ENCODE measurements around the gene EEFSEC.

The EEFSEC gene

GRCh38 chr3:128430731-128431130 is 277.4 kb downstream of the EEFSEC start:
- no peak overlapping the region for H3K4me3 ChIP-seq (ENCODE audit: low read depth, low read length)
- no peak for TF ChIP-seq CTCF (IDR thresholded peaks at IDR 0.05; ENCODE audit: low read depth, low read length)

- no peak overlapping the region for H3K4me3 ChIP-seq (ENCODE audit: low read depth, low read length)
- TF ChIP-seq CTCF (IDR thresholded peaks at IDR 0.05; ENCODE audit: low read depth, low read length), result no peak
Observed at GRCh38 chr3:128431803-128432300, 278.6 kb downstream of the EEFSEC start.

GRCh38 chr3:128432301-128432970 is 279.2 kb downstream of the EEFSEC start:
- H3K4me3 ChIP-seq (ENCODE audit: low read depth, low read length), result no peak overlapping the region
- TF ChIP-seq CTCF (IDR thresholded peaks at IDR 0.05; ENCODE audit: low read depth, low read length), result no peak

GRCh38 chr3:128432971-128433836 is 279.9 kb downstream of the EEFSEC start:
- H3K4me3 ChIP-seq (ENCODE audit: low read depth, low read length), result no peak overlapping the region
- no peak for TF ChIP-seq CTCF (IDR thresholded peaks at IDR 0.05; ENCODE audit: low read depth, low read length)

GRCh38 chr3:128433837-128434165 is 280.5 kb downstream of the EEFSEC start:
- no peak for TF ChIP-seq CTCF (IDR thresholded peaks at IDR 0.05; ENCODE audit: low read depth, low read length)
- no peak overlapping the region for H3K4me3 ChIP-seq (ENCODE audit: low read depth, low read length)

- no peak overlapping the region for H3K4me3 ChIP-seq (ENCODE audit: low read depth, low read length)
- no peak for TF ChIP-seq CTCF (IDR thresholded peaks at IDR 0.05; ENCODE audit: low read depth, low read length)
Observed at GRCh38 chr3:128434524-128434923, 281.2 kb downstream of the EEFSEC start.

GRCh38 chr3:128435058-128435457 is 281.8 kb downstream of the EEFSEC start:
- no peak overlapping the region for H3K4me3 ChIP-seq (ENCODE audit: low read depth, low read length)
- no peak for TF ChIP-seq CTCF (IDR thresholded peaks at IDR 0.05; ENCODE audit: low read depth, low read length)

Data from WI38 (cell line).